Activated naive CD8-positive, alpha-beta T cell treated with anti-CD3 and anti-CD28 coated beads, Interleukin-2, amount 10 ng/mL, durations not matched to agents 7 days and 5 days (primary cell): Measurements from ENCODE around the gene KCNH3. TPM values are rescaled to one million over a fixed set of nuclear protein-coding genes. Genes with fewer than 3 reads are reported as not detected.

ENCODE experiments used
- ATAC-seq: fragments of 150-1000 bp; cut with Tn5 transposase; one replicate; pipeline ENCODE4 v1.10.0; 2021; ENCODE audit warnings: low read depth, moderate library complexity
- POLR2A ChIA-PET: fragments of 350-600 bp; sonication (Branson Sonifier 250); formaldehyde crosslinking; loops from one replicate; lab custom pipeline; 2021; ENCODE audit warnings: antibody characterized with exemption; lab: Charles Lee
- DNase-seq: peaks from one replicate; pipeline ENCODE4 v3.0.0; 2021
- H3K27ac Mint-ChIP-seq: one replicate; pipeline ENCODE4 v1.8.0; 2022; ENCODE audit warnings: mild to moderate bottlenecking, mixed read lengths
- H3K27me3 Mint-ChIP-seq: one replicate; pipeline ENCODE4 v1.8.0; 2022; ENCODE audit warnings: mild to moderate bottlenecking, moderate library complexity, mixed read lengths
- H3K36me3 Mint-ChIP-seq: one replicate; pipeline ENCODE4 v1.8.0; 2021; ENCODE audit warnings: mild to moderate bottlenecking, mixed read lengths
- H3K4me1 Mint-ChIP-seq: one replicate; pipeline ENCODE4 v1.8.0; 2021; ENCODE audit warnings: mixed read lengths
- H3K4me3 Mint-ChIP-seq: one replicate; pipeline ENCODE4 v1.8.0; 2022; ENCODE audit warnings: mild to moderate bottlenecking, moderate library complexity, mixed read lengths
- H3K9me3 Mint-ChIP-seq: one replicate; pipeline ENCODE4 v1.8.0; 2021; ENCODE audit warnings: mixed read lengths
- total RNA-seq, 2 experiments: library from RNA; stranded (reverse); gene quantifications; one replicate each; pipeline ENCODE4 v1.2.3, GENCODE V29; 2021

Gene KCNH3
- total RNA-seq, 2 experiments from 2014 or later, result 5.4 to 5.8 TPM

- POLR2A ChIA-PET, result no interaction called here
- H3K27me3 Mint-ChIP-seq, result peaks cover 44% of the 10 kb centered on the region
- H3K27ac Mint-ChIP-seq, result no peak overlapping the region
- H3K36me3 Mint-ChIP-seq, result no peaks in the 10 kb centered on the region
- DNase-seq, result no peak
- peaks cover 10% of the 10 kb centered on the region for H3K4me1 Mint-ChIP-seq
- no peak overlapping the region for H3K4me3 Mint-ChIP-seq
- ATAC-seq, result no peak
- no peaks in the 10 kb centered on the region for H3K9me3 Mint-ChIP-seq
These were observed 4.0 kb upstream of the KCNH3 start for GRCh38 chr12:49534731-49535278.

- H3K9me3 Mint-ChIP-seq, result no peaks in the 10 kb centered on the region
- POLR2A ChIA-PET, result interaction anchor here (0.6 kb wide), 1 partner anchor 171 kb away, joined by 3 read pairs; no protein-coding TSS in a partner anchor
- no peak overlapping the region for H3K27ac Mint-ChIP-seq
- peaks cover 17% of the 10 kb centered on the region for H3K4me1 Mint-ChIP-seq
- H3K36me3 Mint-ChIP-seq, result no peaks in the 10 kb centered on the region
- ATAC-seq (no peak), DNase-seq (no peak)
- H3K27me3 Mint-ChIP-seq, result peaks cover 53% of the 10 kb centered on the region
- no peak overlapping the region for H3K4me3 Mint-ChIP-seq
These were observed 2.8 kb upstream of the KCNH3 start for GRCh38 chr12:49535921-49536525.

GRCh38 chr12:49536526-49537071 lies 2.2 kb upstream of the KCNH3 start:
- Mint-ChIP-seq H3K36me3 (no peaks in the 10 kb centered on the region), H3K27me3 (peaks cover 58% of the 10 kb centered on the region), H3K9me3 (no peaks in the 10 kb centered on the region), H3K4me3 (peak overlapping the region; percentile 42), H3K4me1 (peaks cover 21% of the 10 kb centered on the region), H3K27ac (no peak overlapping the region)
- no peak for DNase-seq
- no peak for ATAC-seq
- POLR2A ChIA-PET, result interaction anchor here (0.6 to 0.7 kb wide), 2 partner anchors 87 to 171 kb away, joined by 3 to 4 read pairs; partner anchors contain the start of gene PRPF40B

GRCh38 chr12:49537231-49537751 lies 1.5 kb upstream of the KCNH3 start:
- POLR2A ChIA-PET, result interaction anchor here (0.7 to 1.7 kb wide), 2 partner anchors 30 to 86 kb away, joined by 4 to 5 read pairs; partner anchors contain the start of genes MCRS1 and PRPF40B
- ATAC-seq, result no peak
- Mint-ChIP-seq H3K36me3 (no peaks in the 10 kb centered on the region), H3K9me3 (no peaks in the 10 kb centered on the region), H3K4me3 (peak overlapping the region; percentile 76), H3K27ac (no peak overlapping the region), H3K4me1 (peaks cover 23% of the 10 kb centered on the region), H3K27me3 (peaks cover 60% of the 10 kb centered on the region)
- DNase-seq, result no peak

- Mint-ChIP-seq H3K27me3 (peaks cover 56% of the 10 kb centered on the region), H3K4me3 (peak overlapping the region; percentile 76), H3K9me3 (no peaks in the 10 kb centered on the region), H3K36me3 (no peaks in the 10 kb centered on the region), H3K4me1 (peaks cover 25% of the 10 kb centered on the region), H3K27ac (no peak overlapping the region)
- DNase-seq (no peak), ATAC-seq (peak; percentile 6)
- POLR2A ChIA-PET, result interaction anchor here (0.7 to 1.7 kb wide), 2 partner anchors 30 to 85 kb away, joined by 3 to 5 read pairs; partner anchors contain the start of genes MCRS1 and PRPF40B
These were observed 899 bp upstream of the KCNH3 start for GRCh38 chr12:49537752-49538509.

GRCh38 chr12:49539406-49540228 lies 787 bp downstream of the KCNH3 start:
- H3K9me3 Mint-ChIP-seq, result no peaks in the 10 kb centered on the region
- no peak for ATAC-seq
- no peak for DNase-seq
- H3K4me1 Mint-ChIP-seq, result peaks cover 28% of the 10 kb centered on the region
- POLR2A ChIA-PET, result interaction anchor here (0.8 to 1.6 kb wide), 2 partner anchors 28 to 216 kb away, joined by 3 read pairs; partner anchors contain the start of gene TROAP
- H3K36me3 Mint-ChIP-seq, result no peaks in the 10 kb centered on the region
- H3K27me3 Mint-ChIP-seq, result peaks cover 54% of the 10 kb centered on the region
- H3K4me3 Mint-ChIP-seq, result peak overlapping the region; percentile 75
- peak overlapping the region; percentile 25 for H3K27ac Mint-ChIP-seq

- Mint-ChIP-seq H3K36me3 (no peaks in the 10 kb centered on the region), H3K4me1 (peaks cover 30% of the 10 kb centered on the region), H3K27ac (no peak overlapping the region), H3K9me3 (no peaks in the 10 kb centered on the region), H3K27me3 (peaks cover 49% of the 10 kb centered on the region), H3K4me3 (peak overlapping the region; percentile 75)
- POLR2A ChIA-PET, result interaction anchor here (0.8 to 1.6 kb wide), 2 partner anchors 27 to 217 kb away, joined by 3 read pairs; partner anchors contain the start of gene TROAP
- ATAC-seq (no peak), DNase-seq (no peak)
These were observed 1.7 kb downstream of the KCNH3 start for GRCh38 chr12:49540229-49541139.

- Mint-ChIP-seq H3K4me3 (peak overlapping the region; percentile 15), H3K27me3 (peaks cover 41% of the 10 kb centered on the region), H3K36me3 (no peaks in the 10 kb centered on the region), H3K4me1 (peaks cover 30% of the 10 kb centered on the region), H3K27ac (no peak overlapping the region), H3K9me3 (no peaks in the 10 kb centered on the region)
- POLR2A ChIA-PET, result no interaction called here
- DNase-seq (no peak), ATAC-seq (no peak)
These were observed 2.5 kb downstream of the KCNH3 start for GRCh38 chr12:49541140-49541861.

- H3K27me3 Mint-ChIP-seq, result peaks cover 34% of the 10 kb centered on the region
- POLR2A ChIA-PET, result no interaction called here
- no peaks in the 10 kb centered on the region for H3K36me3 Mint-ChIP-seq
- no peak overlapping the region for H3K27ac Mint-ChIP-seq
- H3K4me1 Mint-ChIP-seq, result peaks cover 26% of the 10 kb centered on the region
- ATAC-seq, result no peak
- no peaks in the 10 kb centered on the region for H3K9me3 Mint-ChIP-seq
- no peak overlapping the region for H3K4me3 Mint-ChIP-seq
- DNase-seq, result no peak
These were observed 3.2 kb downstream of the KCNH3 start for GRCh38 chr12:49541911-49542505.

- no peak for DNase-seq
- Mint-ChIP-seq H3K4me3 (peak overlapping the region; percentile 6), H3K27ac (peak overlapping the region; percentile 52), H3K9me3 (no peaks in the 10 kb centered on the region), H3K4me1 (peaks cover 24% of the 10 kb centered on the region), H3K27me3 (peaks cover 27% of the 10 kb centered on the region), H3K36me3 (no peaks in the 10 kb centered on the region)
- POLR2A ChIA-PET, result no interaction called here
- ATAC-seq, result no peak
These were observed 3.8 kb downstream of the KCNH3 start for GRCh38 chr12:49542592-49543160.
